ENCODE data around the gene DOK6.

DOK6 gene

GRCh38 chr18:69689121-69689759, 288.6 kb downstream of the DOK6 start:
- DNase-seq = no peak

DNA sequence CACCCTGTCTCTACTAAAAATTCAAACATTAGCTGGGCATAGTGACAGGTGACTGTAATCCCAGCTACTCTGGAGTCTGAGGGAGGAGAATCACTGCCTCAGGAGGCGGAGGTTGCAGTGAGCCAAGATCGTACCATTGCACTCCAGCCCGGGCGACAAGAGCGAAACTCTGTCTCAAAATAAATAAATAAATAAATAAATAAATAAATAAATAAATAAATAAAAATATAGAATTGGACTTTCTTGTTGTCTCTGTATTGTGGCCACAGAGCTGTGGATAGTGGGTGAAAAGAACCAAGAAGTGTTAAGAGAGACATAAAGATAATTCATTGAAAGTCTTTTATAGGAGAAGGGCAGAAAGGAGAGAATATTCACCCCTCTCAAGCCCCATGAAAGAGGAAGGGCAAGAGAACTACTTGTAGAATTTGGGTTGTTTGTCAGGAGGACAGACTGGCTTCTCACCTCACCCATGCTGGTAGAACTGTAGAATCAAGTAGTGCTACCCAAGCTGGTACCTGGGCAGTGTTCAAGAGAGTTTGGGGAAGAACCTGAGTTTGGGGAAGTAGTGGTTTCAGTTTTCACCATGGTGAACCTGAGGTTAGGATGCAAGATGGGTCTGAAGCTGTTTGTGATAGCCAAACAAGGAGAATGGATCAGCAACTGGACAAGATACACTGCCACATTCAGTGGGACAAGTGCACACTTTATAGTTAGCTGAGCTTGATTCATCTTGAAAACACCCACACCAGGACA, 290.5 kb downstream of the DOK6 start:
- DNase-seq = no peak

- no peak for DNase-seq
These were observed 296.4 kb downstream of the DOK6 start for GRCh38 chr18:69697069-69697468.

DNA sequence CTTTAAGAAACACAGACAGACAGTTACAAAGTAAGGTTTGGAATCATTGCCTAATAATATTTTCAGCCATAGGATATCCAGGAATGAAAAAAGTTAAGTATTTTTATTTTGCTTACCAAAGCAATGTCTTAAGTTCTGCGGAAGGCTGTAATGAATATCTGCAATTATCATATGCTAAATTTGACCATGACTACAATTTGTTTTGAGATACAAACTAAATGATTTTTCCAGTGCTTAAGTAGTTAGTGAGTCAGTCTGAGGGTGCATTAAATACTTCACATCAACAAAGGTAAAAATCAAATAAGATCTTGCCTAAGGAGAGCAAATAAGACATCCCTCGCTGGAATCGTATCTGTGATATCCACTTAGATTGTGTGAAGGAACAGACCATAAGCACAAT, 297.0 kb downstream of the DOK6 start:
- no peak for DNase-seq

DNA sequence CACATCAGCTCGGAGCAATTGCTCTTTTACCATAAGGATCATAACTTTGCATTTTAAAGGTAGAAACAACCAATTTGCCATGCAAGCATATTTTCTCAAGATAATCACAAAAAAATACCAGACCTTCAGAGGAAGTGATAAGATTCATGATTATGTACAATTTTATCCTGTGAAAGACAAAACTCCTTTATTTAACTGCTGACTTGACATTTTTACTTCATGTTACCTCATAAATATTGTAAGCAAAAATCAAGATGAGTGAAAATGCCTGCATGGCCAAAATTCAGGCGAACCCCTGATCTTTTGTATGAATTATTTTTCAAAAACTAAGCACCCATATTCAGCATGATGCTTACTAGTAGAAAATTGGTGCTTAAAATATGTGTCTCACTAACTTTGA, 300.6 kb downstream of the DOK6 start:
- DNase-seq = no peak

DNA sequence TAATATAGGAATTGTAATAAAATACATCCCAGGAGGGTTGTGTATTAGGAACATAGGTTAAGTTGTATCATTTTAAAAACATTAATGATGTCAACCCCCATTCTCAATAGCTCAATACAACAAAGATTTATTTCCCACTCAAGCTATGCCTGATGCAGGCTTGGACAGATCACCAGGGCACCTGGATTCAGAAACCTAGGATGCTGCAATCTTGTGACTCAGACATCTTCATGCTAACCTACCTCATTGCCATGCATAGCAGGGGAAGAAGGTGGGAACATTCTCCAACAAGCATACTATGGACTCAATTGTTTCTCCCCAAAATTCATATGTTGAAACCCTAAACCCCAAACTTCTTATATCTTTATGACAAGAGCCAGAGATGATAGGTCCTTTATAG, 302.8 kb downstream of the DOK6 start:
- no peak for DNase-seq

- no peak for DNase-seq
These were observed 305.3 kb downstream of the DOK6 start for GRCh38 chr18:69705987-69706386.

DNA sequence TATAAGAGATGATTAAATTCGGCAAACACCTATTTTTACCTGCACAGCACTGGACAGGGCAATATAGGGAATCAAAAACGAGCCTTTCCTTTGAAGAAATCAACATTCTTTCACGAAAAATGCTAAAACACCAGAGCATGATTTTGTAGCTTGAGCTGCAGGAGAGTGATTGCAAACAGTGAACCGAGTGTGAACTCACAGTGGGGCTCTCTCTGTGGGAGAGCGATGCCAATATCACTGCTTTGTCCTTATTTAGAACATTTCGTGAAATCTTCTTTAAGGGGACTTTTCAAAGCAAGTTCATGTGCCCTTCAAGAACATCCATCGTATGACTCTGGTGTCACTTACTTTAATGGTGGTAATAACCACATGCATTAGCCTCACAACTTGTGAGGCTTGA, 308.2 kb downstream of the DOK6 start:
- no peak for DNase-seq

- no peak for DNase-seq
These were observed 314.6 kb downstream of the DOK6 start for GRCh38 chr18:69715191-69715795.

DNA sequence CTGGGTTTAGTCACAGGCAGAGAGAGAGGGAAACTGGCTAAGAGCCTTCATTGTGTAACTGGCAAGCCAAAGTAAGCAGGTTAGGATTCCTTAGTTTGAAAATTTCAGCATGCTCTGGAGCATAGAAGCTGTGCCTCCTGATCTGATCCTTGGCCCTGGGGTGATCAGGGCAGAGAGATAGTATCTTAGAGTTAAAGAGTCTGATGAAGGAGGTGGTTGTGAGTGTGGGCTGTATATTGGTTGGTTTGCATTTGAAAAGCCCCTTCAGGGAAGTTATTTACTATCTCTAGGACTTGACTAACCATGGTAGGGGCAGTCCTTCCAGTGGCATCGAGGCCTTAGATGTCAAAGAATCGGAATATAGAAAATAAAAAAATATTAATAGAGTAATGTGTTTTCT, 316.9 kb downstream of the DOK6 start:
- DNase-seq = no peak

DNA sequence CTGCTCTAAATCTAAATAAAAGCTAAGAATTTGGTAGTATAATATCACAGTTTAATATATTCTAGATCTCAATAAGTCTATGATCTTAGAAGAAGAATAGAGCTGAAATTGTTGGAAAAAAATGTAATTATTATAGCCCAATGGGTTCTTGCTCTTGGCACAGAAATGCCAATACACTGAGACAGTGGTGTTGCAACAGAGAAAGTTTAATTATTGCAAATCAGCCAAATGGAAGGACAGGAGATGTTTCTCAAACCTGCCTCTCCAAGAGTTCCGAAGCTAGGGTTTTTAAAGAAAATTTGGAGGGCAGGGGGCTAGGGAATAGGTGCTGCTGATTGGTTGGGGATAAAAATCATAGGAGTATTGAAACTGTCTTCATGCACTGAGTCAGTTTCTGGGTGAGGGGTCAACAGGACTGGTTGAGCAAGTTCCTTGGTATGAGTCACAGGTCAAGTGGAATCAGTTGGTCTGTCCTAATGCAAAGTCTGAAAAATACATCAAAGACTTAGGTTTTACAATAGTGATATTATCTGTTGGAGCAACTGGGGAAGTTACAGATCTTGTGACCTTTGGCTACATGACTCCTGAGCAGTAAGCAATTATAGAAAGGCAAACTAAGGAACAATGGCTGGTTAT, 318.3 kb downstream of the DOK6 start:
- no peak for DNase-seq

DNA sequence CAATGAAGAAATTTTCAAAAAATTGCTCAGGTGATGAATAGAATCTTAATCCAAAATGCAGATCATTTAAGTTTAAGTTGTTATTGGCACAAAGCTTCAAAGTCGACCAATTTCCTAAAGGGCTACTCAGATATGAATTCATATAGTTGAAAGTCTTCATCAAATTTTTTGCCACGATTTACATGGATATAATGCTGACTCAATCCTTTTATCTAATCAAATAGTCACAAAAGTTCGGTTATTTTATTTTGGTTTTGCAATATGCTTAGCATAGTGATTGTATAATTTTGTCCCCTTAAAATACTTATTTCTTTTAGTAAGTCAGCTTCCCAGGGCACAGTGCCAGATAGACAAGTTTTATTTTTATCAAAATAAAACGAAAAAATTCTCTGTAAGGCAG, 319.7 kb downstream of the DOK6 start:
- DNase-seq = no peak

DNA sequence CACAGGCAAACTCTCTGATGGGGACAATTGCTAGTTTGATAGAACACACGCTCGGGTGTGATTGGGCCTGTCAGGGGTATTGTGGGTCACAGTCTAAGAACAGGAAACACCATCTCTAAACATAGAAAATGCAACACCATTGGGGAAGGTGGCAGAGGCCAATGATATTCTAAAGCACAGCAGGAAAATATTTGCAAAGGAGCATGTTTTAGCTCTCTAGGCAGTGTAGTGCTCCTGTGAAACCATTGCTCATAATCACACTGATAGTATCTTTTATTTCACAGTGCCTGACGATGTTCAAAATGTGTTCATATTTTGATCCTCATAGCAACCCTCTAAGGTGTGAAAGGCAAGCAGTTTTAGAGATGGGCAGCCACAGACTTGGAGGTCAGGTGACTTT, 322.7 kb downstream of the DOK6 start:
- DNase-seq = no peak

DNA sequence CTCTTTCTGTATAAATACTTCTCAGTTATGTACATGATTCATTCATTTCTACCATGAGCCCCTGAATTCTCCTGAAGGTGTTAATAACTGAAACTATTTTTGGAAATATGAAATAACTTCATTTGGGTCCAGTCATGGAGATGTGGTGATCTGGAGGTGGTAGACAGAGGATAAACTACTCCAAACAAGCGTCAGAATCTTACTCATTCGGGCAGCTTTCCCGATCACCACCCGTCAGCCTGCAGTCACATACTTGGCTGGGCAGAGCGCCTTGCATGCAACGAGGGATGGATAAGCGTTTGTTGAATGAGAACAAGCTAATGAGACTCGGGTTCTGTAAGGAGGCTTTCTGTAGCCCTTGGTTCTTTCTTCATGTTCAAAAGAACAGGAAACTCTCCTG, 324.3 kb downstream of the DOK6 start:
- no peak for DNase-seq

DNA sequence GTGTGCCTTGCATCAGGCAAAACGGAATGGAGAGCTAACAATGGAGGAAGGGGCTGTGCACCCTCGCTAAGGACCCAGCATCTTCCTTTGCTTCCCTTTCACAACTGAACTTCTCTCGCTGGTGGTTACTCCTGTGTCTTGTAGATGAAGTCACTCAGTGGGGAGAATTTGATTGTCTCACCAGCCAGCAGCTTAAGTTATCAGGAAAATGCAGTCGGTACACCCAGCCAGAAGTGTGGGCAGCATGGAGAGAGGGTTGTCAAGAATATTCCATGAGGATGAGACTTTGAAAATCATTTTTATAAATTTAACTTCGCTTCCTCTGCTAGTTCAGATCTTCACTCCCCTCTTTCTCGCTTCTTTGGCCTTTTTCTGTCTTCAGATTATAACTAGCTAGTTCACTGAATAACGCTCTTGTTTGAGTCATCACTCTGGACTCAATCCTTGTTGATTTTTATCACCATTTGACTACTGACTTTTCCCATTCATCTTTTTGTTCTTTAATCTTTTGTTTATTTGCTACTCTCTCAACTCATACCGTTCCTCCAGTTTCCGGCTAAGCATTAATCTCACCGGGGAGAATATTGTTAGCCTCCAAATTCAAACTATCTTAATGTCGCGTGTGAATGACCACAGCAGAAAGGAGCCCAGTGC, 325.3 kb downstream of the DOK6 start:
- DNase-seq = no peak

- DNase-seq = no peak
These were observed 327.4 kb downstream of the DOK6 start for GRCh38 chr18:69727912-69728572.

DNA sequence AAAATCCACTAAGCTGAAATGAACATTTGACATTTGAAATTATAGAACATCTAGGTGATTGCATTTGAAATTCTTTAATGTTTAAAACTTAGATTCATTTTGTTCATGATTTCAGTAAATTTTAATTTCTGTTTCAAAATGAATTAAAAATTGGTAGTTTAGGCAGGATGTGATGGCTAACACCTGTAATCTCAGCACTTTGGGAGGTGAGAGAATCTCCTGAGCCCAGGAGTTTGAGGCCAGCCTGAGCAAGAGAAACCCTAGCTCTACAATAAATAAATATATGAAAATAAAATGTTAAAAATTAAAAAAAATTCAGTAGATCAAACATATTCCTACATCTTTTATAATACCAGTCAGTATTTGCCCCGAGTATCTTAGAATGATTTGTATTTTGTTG, 330.0 kb downstream of the DOK6 start:
- no peak for DNase-seq

DNA sequence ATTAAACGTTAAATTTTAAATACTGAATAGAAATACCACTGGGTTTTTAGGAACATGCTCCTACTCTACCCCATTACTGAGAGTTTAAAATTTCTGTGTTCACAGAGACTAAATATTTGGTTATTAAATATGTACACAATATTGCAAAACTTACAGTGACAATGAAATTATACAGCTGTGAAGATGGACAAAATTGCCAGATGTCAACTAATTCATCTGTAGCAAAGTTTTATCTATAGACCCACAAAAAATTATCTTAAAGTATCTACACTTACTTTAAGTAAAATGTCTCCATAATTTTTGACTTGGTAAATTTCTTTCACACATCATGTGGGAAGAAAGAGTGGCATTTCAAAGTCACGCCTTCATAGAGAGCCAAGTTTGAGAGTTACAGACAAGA, 333.8 kb downstream of the DOK6 start:
- no peak for DNase-seq

DNA sequence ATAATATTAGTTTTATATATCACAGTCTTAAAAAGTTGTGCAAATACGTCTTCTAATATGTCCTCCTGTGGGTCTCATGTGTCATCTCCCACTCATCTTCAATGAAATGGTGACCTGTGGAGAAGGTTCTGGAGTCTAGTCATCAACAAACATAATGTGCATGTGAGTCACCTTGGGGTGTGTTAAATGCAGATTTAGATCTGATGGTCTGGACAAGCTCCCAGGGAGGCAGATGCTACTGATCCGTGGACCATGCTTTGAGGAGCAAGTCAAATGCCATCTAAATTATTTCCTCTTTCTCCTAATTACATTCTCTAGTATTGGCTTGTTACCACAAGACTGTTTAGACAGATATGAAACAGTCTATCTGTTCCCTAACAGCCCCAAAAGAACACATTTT, 336.0 kb downstream of the DOK6 start:
- DNase-seq = no peak

DNA sequence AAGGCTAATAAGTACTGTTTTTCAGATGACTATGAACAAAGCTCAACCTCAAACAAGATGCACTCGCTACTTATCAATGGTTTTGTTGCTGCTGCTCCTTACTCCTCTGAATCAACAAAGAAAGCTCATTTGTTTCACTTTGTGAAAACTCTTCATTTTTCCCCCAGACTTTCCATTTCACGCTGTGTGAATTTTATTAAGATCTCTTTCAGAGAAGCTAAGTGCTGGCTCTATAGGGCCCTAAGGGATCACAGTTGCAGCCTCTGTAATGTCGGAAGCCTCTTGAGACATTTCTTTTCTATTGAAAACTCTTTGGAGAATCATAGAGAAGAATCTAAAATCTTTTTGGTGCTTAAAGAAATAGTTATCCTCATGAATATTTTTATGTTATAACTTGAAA, 337.2 kb downstream of the DOK6 start:
- no peak for DNase-seq

- DNase-seq = no peak
These were observed 346.7 kb downstream of the DOK6 start for GRCh38 chr18:69747388-69747787.

GRCh38 chr18:69752737-69753380, 352.2 kb downstream of the DOK6 start:
- DNase-seq = no peak
